ENCODE results near the gene ACBD3. TPM values are rescaled to one million over a fixed set of nuclear protein-coding genes. Genes with fewer than 3 reads are reported as not detected.

The ACBD3 gene
- total RNA-seq, 5 donors from 2014 or later (not counting 1 experiment from before 2014, with no cell fraction given): 21.7 to 26.2 (median 22.5) TPM

DNA sequence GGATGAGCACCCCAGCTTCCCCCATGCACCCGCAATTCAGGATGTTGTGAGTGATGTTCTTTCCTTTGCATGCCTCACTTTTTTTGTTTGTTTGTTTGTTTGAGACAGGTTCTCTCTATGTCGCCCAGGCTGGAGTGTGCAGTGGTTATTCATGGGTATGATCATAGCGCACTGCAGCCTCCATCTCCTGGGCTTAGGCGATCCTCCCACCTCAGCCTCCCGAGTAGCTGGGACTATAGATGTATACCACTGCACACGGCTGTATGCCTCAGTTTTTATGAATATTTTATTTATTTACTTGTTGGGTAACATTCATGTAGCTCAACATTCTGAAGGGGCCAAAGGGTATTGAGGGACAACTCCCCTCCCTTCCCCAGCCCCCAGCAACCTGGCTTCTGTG, 69.2 kb downstream of the ACBD3 start:
- Histone ChIP-seq H3K4me3 (ENCODE audit: control insufficient read depth in 1 of 2, extremely low read depth in 1 of 2, low read length in 1 of 2) (no peak overlapping the region), H3K27ac (ENCODE audit: low read length) (no peak overlapping the region), H3K4me1 (ENCODE audit: control insufficient read depth in 1 of 2, extremely low read depth in 1 of 2, insufficient read depth in 2 of 2, low read length in 2 of 2) (peaks cover 7 to 12% of the 10 kb centered on the region in 2 experiments), H3K9me3 (no peaks in the 10 kb centered on the region), H3K27me3 (replicated peaks in 1 of 2; ENCODE audit: control insufficient read depth in 2 of 2, extremely low read depth in 1 of 2, insufficient read depth in 2 of 2, low read length in 1 of 2) (peaks cover 0 to 11% of the 10 kb centered on the region in 2 experiments), H3K36me3 (ENCODE audit: control insufficient read depth in 2 of 2, extremely low read depth in 1 of 2, insufficient read depth in 1 of 2, low read length in 1 of 2) (no peaks in the 10 kb centered on the region)
- Mint-ChIP-seq H3K27ac (no peak overlapping the region), H3K9me3 (no peaks in the 10 kb centered on the region), H3K4me3 (no peak overlapping the region), H3K36me3 (no peaks in the 10 kb centered on the region), H3K27me3 (no peaks in the 10 kb centered on the region), H3K4me1 (peaks cover under 1 to 18% (median 8%) of the 10 kb centered on the region in 3 donors)
- POLR2A ChIA-PET: interaction anchor here in 1 of 2 donors (0.5 kb wide), 1 partner anchor 68 kb away, joined by 3 read pairs; no protein-coding TSS in a partner anchor
- CTCF ChIA-PET: interaction anchor here in 1 of 2 donors (1.0 kb wide), 1 partner anchor 53 kb away, joined by 6 read pairs; no protein-coding TSS in a partner anchor
- no peak for ATAC-seq (replicated peaks in 1 of 4)
- no peak for DNase-seq
- WGBS (ENCODE audit: insufficient coverage): 88% methylated on average over 1 of the region's 6 CpGs

DNA sequence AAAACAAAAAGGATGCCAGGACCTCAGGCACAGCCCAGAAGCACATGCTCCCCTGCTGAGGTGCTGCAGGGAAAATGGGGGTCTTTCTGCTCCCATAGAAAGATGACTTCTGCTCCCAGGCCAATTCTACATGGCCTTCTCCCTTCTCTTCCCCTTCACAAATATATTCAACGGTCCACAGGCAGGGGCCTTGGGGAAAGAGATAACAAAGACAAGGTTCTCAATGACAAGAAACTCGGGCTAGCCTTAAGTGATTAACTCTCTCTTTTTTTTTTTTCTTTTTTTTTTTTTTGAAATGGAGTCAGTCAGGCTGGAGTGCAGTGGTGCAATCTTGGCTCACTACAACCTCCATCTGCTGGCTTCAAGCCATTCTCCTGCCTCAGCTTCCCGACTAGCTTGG, 69.9 kb downstream of the ACBD3 start:
- Mint-ChIP-seq H3K27ac (no peak overlapping the region), H3K4me1 (peaks cover 0 to 21% (median 8%) of the 10 kb centered on the region in 3 donors), H3K36me3 (no peaks in the 10 kb centered on the region), H3K4me3 (no peak overlapping the region), H3K27me3 (no peaks in the 10 kb centered on the region), H3K9me3 (no peaks in the 10 kb centered on the region)
- no peak for DNase-seq
- Histone ChIP-seq H3K4me1 (ENCODE audit: control insufficient read depth in 1 of 2, extremely low read depth in 1 of 2, insufficient read depth in 2 of 2, low read length in 2 of 2) (peaks cover 7 to 14% of the 10 kb centered on the region in 2 experiments), H3K36me3 (ENCODE audit: control insufficient read depth in 2 of 2, extremely low read depth in 1 of 2, insufficient read depth in 1 of 2, low read length in 1 of 2) (no peaks in the 10 kb centered on the region), H3K27ac (ENCODE audit: low read length) (no peak overlapping the region), H3K27me3 (replicated peaks in 1 of 2; ENCODE audit: control insufficient read depth in 2 of 2, extremely low read depth in 1 of 2, insufficient read depth in 2 of 2, low read length in 1 of 2) (peaks cover 0 to 11% of the 10 kb centered on the region in 2 experiments), H3K9me3 (no peaks in the 10 kb centered on the region), H3K4me3 (ENCODE audit: control insufficient read depth in 1 of 2, extremely low read depth in 1 of 2, low read length in 1 of 2) (no peak overlapping the region)
- ChIA-PET CTCF (interaction anchor here in 1 of 2 donors (1.0 kb wide), 1 partner anchor 52 kb away, joined by 6 read pairs; no protein-coding TSS in a partner anchor), POLR2A (no interaction called here)
- WGBS (ENCODE audit: insufficient coverage): 100% methylated on average over 1 of the region's 3 CpGs
- no peak for ATAC-seq (replicated peaks in 1 of 4)

DNA sequence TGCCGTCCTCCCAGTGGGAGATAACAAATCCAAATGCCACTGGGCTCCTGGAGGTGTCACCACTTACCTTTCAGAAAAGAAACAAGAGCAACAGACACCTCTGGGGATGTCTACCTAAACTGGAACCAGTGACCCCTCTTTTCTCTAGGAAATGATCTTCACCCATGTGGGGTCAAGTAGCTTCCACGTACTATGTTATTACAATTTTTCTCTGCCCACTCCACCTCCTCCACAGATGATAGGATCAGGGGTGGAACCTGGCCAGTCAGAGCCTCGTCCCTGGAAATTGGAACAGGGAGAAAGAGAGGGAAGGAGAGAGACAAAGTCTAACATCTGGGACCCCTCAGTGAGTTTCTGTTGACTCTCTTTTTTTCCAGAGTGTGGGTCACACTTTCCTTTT, 73.9 kb downstream of the ACBD3 start:
- H3K27ac Mint-ChIP-seq: no peak overlapping the region
- ATAC-seq (replicated peaks in 1 of 4) (no peak), DNase-seq (no peak)
- H3K36me3 Mint-ChIP-seq: no peaks in the 10 kb centered on the region
- ChIA-PET CTCF (interaction anchor here in 1 of 2 donors (0.7 kb wide), 1 partner anchor 130 kb away, joined by 3 read pairs; no protein-coding TSS in a partner anchor), POLR2A (no interaction called here)
- H3K27me3 Mint-ChIP-seq: no peaks in the 10 kb centered on the region
- WGBS (ENCODE audit: insufficient coverage): no CpG with 5 or more reads among the region's 3 CpGs
- H3K4me1 Mint-ChIP-seq: peaks cover 12 to 28% (median 13%) of the 10 kb centered on the region in 3 donors
- Histone ChIP-seq H3K4me3 (ENCODE audit: control insufficient read depth in 1 of 2, extremely low read depth in 1 of 2, low read length in 1 of 2) (no peak overlapping the region), H3K4me1 (ENCODE audit: control insufficient read depth in 1 of 2, extremely low read depth in 1 of 2, insufficient read depth in 2 of 2, low read length in 2 of 2) (peaks cover 2 to 22% of the 10 kb centered on the region in 2 experiments), H3K9me3 (no peaks in the 10 kb centered on the region), H3K27me3 (replicated peaks in 1 of 2; ENCODE audit: control insufficient read depth in 2 of 2, extremely low read depth in 1 of 2, insufficient read depth in 2 of 2, low read length in 1 of 2) (peaks cover 0 to 7% of the 10 kb centered on the region in 2 experiments), H3K36me3 (ENCODE audit: control insufficient read depth in 2 of 2, extremely low read depth in 1 of 2, insufficient read depth in 1 of 2, low read length in 1 of 2) (no peaks in the 10 kb centered on the region), H3K27ac (ENCODE audit: low read length) (no peak overlapping the region)
- H3K4me3 Mint-ChIP-seq: peak overlapping the region in 1 of 3 donors; percentile 19
- H3K9me3 Mint-ChIP-seq: no peaks in the 10 kb centered on the region

DNA sequence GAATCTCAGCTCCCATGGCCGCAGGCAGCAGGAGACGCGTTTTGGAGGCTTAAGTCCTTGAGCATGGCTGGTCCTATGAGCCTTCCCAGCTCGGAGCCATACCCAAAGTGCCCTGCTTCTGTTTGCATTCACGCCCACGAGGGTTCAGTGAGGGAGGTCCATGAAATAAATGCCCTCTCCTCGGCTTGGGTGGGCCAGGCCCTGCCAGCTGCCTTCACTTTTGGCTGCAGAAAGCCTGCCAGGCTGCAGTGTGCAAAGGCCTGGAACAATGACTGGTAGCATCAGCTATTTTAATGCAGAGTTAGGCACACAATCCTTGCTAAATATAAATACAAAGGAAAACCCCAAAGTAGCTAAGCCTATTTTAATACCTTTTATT, 74.7 kb downstream of the ACBD3 start:
- no peaks in the 10 kb centered on the region for H3K36me3 Mint-ChIP-seq
- Histone ChIP-seq H3K27me3 (replicated peaks in 1 of 2; ENCODE audit: control insufficient read depth in 2 of 2, extremely low read depth in 1 of 2, insufficient read depth in 2 of 2, low read length in 1 of 2) (peaks cover 0 to 2% of the 10 kb centered on the region in 2 experiments), H3K9me3 (no peaks in the 10 kb centered on the region), H3K36me3 (ENCODE audit: control insufficient read depth in 2 of 2, extremely low read depth in 1 of 2, insufficient read depth in 1 of 2, low read length in 1 of 2) (no peaks in the 10 kb centered on the region), H3K27ac (ENCODE audit: low read length) (no peak overlapping the region), H3K4me1 (ENCODE audit: control insufficient read depth in 1 of 2, extremely low read depth in 1 of 2, insufficient read depth in 2 of 2, low read length in 2 of 2) (peaks cover 2 to 22% of the 10 kb centered on the region in 2 experiments), H3K4me3 (ENCODE audit: control insufficient read depth in 1 of 2, extremely low read depth in 1 of 2, low read length in 1 of 2) (no peak overlapping the region)
- H3K9me3 Mint-ChIP-seq: no peaks in the 10 kb centered on the region
- no peaks in the 10 kb centered on the region for H3K27me3 Mint-ChIP-seq
- no peak overlapping the region for H3K27ac Mint-ChIP-seq
- CTCF ChIA-PET: interaction anchor here in 1 of 2 donors (0.7 to 1.3 kb wide), 2 partner anchors 13 to 131 kb away, joined by 3 to 7 read pairs; no protein-coding TSS in a partner anchor
- DNase-seq: no peak
- POLR2A ChIA-PET: no interaction called here
- no peak for ATAC-seq (replicated peaks in 1 of 4)
- WGBS (ENCODE audit: insufficient coverage): 97% methylated on average over 7 of the region's 7 CpGs
- H3K4me3 Mint-ChIP-seq: peak overlapping the region in 1 of 3 donors; percentile 93
- H3K4me1 Mint-ChIP-seq: peaks cover 12 to 28% (median 13%) of the 10 kb centered on the region in 3 donors

DNA sequence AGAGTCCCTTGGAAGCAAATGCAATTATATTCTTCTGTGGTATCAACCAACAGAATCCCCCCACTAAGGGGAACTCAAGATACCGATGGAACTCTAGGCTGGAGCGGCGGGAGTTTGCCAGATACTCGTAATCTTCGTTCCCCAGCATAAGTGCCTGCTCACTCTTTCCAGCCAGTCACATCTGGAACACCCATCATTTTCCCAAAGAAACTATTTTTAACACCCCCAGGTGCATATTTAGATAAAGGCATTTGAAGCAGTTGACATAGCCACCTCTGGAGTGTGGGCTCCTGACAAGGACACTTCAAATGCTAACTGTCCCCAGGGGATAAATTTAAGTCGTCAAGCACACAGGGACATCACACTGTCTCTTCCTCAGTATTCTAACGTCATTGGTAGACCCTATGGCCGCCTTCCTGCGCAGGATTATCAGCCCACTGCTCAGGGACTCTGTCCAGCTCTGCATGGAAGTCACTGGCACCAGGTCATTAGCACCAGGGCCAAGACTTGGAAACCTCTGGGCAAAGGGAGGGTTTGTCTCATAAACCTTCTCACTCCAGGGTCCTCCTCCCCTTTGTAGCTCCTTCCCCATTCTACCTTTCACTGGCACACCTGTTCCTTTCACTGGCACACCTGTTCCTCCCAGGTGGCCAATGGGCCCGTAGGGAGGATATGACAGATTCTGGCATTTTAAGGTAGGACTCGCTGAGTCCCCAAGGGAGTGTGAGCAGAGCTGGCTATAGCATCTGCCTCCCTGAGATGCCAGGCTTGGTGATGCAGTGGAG, 75.3 kb downstream of the ACBD3 start:
- Histone ChIP-seq H3K4me1 (ENCODE audit: control insufficient read depth in 1 of 2, extremely low read depth in 1 of 2, insufficient read depth in 2 of 2, low read length in 2 of 2) (peaks cover 2 to 22% of the 10 kb centered on the region in 2 experiments), H3K4me3 (ENCODE audit: control insufficient read depth in 1 of 2, extremely low read depth in 1 of 2, low read length in 1 of 2) (peak overlapping the region in 1 of 2 donors; percentile 51), H3K27me3 (replicated peaks in 1 of 2; ENCODE audit: control insufficient read depth in 2 of 2, extremely low read depth in 1 of 2, insufficient read depth in 2 of 2, low read length in 1 of 2) (peaks cover 0 to 2% of the 10 kb centered on the region in 2 experiments), H3K27ac (ENCODE audit: low read length) (peak overlapping the region; percentile 73), H3K36me3 (ENCODE audit: control insufficient read depth in 2 of 2, extremely low read depth in 1 of 2, insufficient read depth in 1 of 2, low read length in 1 of 2) (no peaks in the 10 kb centered on the region), H3K9me3 (no peaks in the 10 kb centered on the region)
- H3K4me3 Mint-ChIP-seq: peak overlapping the region; percentile 61 to 93 (median 63)
- no peaks in the 10 kb centered on the region for H3K27me3 Mint-ChIP-seq
- DNase-seq: no peak
- WGBS (ENCODE audit: insufficient coverage): 83% methylated on average over 7 of the region's 11 CpGs
- H3K36me3 Mint-ChIP-seq: no peaks in the 10 kb centered on the region
- no peaks in the 10 kb centered on the region for H3K9me3 Mint-ChIP-seq
- CTCF ChIA-PET: interaction anchor here (0.6 to 3.3 kb wide), 3 partner anchors 14 to 53 kb away, joined by 7 to 11 read pairs (median 7); no protein-coding TSS in a partner anchor
- peak overlapping the region in 1 of 2 donors; percentile 52 for H3K27ac Mint-ChIP-seq
- ATAC-seq (replicated peaks in 1 of 4): no peak
- peaks cover 12 to 28% (median 13%) of the 10 kb centered on the region in 3 donors for H3K4me1 Mint-ChIP-seq
- POLR2A ChIA-PET: no interaction called here

DNA sequence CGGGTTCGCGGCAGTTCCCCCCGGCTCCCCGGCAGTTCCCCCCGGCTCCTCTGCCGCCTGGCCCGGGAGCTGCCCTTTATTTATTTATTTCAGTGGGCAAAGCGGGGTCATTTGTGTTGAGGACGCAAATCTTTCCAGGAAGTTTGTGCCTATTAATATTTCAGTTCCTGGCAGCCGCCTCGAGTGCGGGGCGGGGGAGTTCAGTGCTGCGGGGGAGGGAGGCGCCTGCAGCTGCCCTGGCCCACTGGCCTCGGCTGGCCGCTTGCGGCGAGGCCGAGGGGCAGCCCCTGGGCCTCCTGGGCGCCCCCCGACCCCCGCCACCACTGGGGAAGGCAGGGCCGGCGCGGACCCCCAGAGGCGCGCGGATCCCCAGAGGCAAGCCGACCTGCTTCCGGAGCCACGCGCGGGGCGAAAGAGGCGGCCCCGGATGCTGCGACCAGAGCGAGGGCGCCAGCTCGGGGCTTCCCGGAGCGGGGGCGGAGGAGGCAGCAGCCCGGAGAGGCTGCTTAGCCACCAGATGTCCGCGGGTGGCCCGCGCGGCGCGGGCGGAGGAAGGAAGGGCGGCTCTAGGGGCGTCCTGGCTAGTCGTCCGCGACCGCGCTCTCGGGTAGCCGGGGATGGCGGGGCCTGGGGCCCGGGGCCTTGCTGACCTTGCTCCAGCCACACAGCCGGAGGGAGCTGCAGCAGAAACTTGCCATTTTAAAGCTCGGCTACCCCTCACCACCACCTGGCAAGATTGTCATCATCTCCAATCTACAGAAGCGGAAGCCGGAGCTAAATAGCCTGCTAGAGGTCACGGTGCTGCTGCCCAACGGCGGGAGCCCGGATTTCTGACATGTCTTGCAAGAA, 76.1 kb downstream of the ACBD3 start:
- DNase-seq (peak in 29 of 35 experiments; percentile 9 to 71 (median 34)), ATAC-seq (replicated peaks in 1 of 4) (peak; percentile 67 to 76 (median 69))
- Mint-ChIP-seq H3K9me3 (no peaks in the 10 kb centered on the region), H3K27me3 (no peaks in the 10 kb centered on the region), H3K36me3 (no peaks in the 10 kb centered on the region), H3K4me1 (peaks cover 12 to 28% (median 13%) of the 10 kb centered on the region in 3 donors), H3K27ac (peak overlapping the region in 1 of 2 donors; percentile 52), H3K4me3 (peak overlapping the region; percentile 61 to 93 (median 63))
- Histone ChIP-seq H3K4me3 (ENCODE audit: control insufficient read depth in 1 of 2, extremely low read depth in 1 of 2, low read length in 1 of 2) (peak overlapping the region; percentile 51 to 62), H3K27me3 (replicated peaks in 1 of 2; ENCODE audit: control insufficient read depth in 2 of 2, extremely low read depth in 1 of 2, insufficient read depth in 2 of 2, low read length in 1 of 2) (no peaks in the 10 kb centered on the region), H3K9me3 (no peaks in the 10 kb centered on the region), H3K4me1 (ENCODE audit: control insufficient read depth in 1 of 2, extremely low read depth in 1 of 2, insufficient read depth in 2 of 2, low read length in 2 of 2) (peaks cover 2 to 22% of the 10 kb centered on the region in 2 experiments), H3K27ac (ENCODE audit: low read length) (peak overlapping the region; percentile 73), H3K36me3 (ENCODE audit: control insufficient read depth in 2 of 2, extremely low read depth in 1 of 2, insufficient read depth in 1 of 2, low read length in 1 of 2) (no peaks in the 10 kb centered on the region)
- ChIA-PET CTCF (interaction anchor here (0.6 to 3.3 kb wide), 3 partner anchors 14 to 54 kb away, joined by 7 to 11 read pairs (median 7); no protein-coding TSS in a partner anchor), POLR2A (interaction anchor here in 1 of 2 donors (0.6 kb wide), 1 partner anchor 566 kb away, joined by 3 read pairs; no protein-coding TSS in a partner anchor)
- WGBS (ENCODE audit: insufficient coverage): 2% methylated on average over 70 of the region's 73 CpGs
